CD4-positive, alpha-beta T cell treated with Interleukin-6 at 100 ng/mL for 8 hours (primary cell): ENCODE results near the gene SURF1.
A peak's percentile ranks its signal among the peaks of the same experiment; 100 is the strongest.
"Not testable (repeated sequence)": the region's sequence is repeated elsewhere in the genome, so short reads cannot be mapped to it uniquely, and the experiment has no call there.

Experiments
- DNase-seq: peaks from one replicate; pipeline ENCODE4 v3.0.0-alpha.2; 2020; ENCODE audit warnings: mixed read lengths, low spot score

SURF1 gene

GRCh38 chr9:133356391-133357091 is at the start of gene SURF1, which contains the start of gene SURF2:
Gene SURF1, minus strand, starts transcription at chr9:133356487. Its CDS starts 34 bp downstream, at chr9:133356453.
Gene SURF2, plus strand, starts transcription at chr9:133356550. Its CDS starts 43 bp downstream, at chr9:133356593.
- peak; percentile 86 for DNase-seq

GRCh38 chr9:133405508-133406438 is 49.5 kb upstream of the SURF1 start:
- DNase-seq, result no peak

- no peak for DNase-seq
Measured at GRCh38 chr9:133404454-133405002, 48.2 kb upstream of the SURF1 start.

- peak; percentile 56 for DNase-seq
Measured at GRCh38 chr9:133403766-133404453, 47.6 kb upstream of the SURF1 start.

- DNase-seq, result no peak
Measured at GRCh38 chr9:133402689-133403088, 46.4 kb upstream of the SURF1 start.

GRCh38 chr9:133401588-133401987 is 45.3 kb upstream of the SURF1 start:
- no peak for DNase-seq

GRCh38 chr9:133400292-133400691 is 44.0 kb upstream of the SURF1 start:
- no peak for DNase-seq

GRCh38 chr9:133397895-133398294 is 41.6 kb upstream of the SURF1 start:
- no peak for DNase-seq

GRCh38 chr9:133397370-133397769 is 41.1 kb upstream of the SURF1 start:
- no peak for DNase-seq

- DNase-seq, result no peak
Measured at GRCh38 chr9:133396952-133397351, 40.7 kb upstream of the SURF1 start.

GRCh38 chr9:133394687-133395271 is 38.5 kb upstream of the SURF1 start:
- no peak for DNase-seq

GRCh38 chr9:133393399-133393798 is 37.1 kb upstream of the SURF1 start:
- no peak for DNase-seq

- DNase-seq, result not testable (repeated sequence)
Measured at GRCh38 chr9:133392308-133392707, 36.0 kb upstream of the SURF1 start.

GRCh38 chr9:133391449-133391848 is 35.2 kb upstream of the SURF1 start:
- not testable (repeated sequence) for DNase-seq

GRCh38 chr9:133390713-133391112 is 34.4 kb upstream of the SURF1 start:
- no peak for DNase-seq

GRCh38 chr9:133389562-133389961 is 33.3 kb upstream of the SURF1 start:
- DNase-seq, result no peak

- DNase-seq, result no peak
Measured at GRCh38 chr9:133389025-133389557, 32.8 kb upstream of the SURF1 start.

- no peak for DNase-seq
Measured at GRCh38 chr9:133387680-133388079, 31.4 kb upstream of the SURF1 start.

GRCh38 chr9:133386338-133386737 is 30.1 kb upstream of the SURF1 start:
- no peak for DNase-seq

- no peak for DNase-seq
Measured at GRCh38 chr9:133385452-133385851, 29.2 kb upstream of the SURF1 start.

GRCh38 chr9:133384736-133385321 is 28.5 kb upstream of the SURF1 start:
- no peak for DNase-seq
